ENCODE measurements around the gene KNSTRN. TPM values are rescaled to one million over a fixed set of nuclear protein-coding genes. Genes with fewer than 3 reads are reported as not detected.

The KNSTRN gene, protein sequence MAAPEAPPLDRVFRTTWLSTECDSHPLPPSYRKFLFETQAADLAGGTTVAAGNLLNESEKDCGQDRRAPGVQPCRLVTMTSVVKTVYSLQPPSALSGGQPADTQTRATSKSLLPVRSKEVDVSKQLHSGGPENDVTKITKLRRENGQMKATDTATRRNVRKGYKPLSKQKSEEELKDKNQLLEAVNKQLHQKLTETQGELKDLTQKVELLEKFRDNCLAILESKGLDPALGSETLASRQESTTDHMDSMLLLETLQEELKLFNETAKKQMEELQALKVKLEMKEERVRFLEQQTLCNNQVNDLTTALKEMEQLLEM
- total RNA-seq: 65.1 and 89.1 TPM in 2 replicates

DNA sequence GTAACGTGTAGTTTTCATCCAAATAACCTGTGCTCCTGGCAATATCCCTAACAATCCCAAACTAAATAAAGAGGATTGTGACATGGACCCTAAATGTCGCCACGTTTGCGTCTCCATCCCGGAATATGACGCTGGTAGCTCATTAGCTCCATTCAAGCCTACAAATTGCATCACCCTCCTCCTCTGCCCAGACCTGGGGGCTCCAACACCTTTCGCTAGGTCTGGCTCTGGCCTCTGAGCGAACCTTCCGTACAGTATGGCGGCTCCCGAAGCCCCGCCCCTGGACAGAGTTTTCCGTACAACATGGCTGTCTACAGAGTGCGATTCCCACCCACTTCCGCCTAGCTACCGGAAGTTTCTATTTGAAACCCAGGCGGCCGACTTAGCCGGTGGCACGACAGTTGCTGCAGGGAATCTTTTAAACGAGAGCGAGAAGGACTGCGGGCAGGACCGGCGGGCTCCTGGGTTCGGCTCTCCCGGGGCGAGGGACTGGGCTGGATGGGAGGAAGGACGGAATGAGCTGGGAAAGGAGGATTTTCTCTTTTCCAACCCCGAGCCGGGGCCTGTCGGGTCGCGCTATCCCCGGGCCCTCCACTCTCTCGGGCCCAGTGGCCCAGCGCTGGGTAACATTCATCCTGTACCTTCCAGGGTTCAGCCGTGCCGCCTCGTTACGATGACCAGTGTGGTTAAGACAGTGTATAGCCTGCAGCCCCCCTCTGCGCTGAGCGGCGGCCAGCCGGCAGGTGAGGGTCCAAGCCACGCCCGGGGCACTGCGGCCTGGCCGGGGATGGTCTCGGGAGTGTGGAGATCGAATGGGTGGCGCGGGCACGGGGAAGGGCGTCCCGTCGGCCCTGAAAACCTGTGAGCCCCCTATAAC is at the start of gene KNSTRN:
Gene KNSTRN, plus strand, starts transcription at position 142 of the 877 bp plus-strand sequence. Its CDS starts 115 bp downstream, at position 257.

DNA sequence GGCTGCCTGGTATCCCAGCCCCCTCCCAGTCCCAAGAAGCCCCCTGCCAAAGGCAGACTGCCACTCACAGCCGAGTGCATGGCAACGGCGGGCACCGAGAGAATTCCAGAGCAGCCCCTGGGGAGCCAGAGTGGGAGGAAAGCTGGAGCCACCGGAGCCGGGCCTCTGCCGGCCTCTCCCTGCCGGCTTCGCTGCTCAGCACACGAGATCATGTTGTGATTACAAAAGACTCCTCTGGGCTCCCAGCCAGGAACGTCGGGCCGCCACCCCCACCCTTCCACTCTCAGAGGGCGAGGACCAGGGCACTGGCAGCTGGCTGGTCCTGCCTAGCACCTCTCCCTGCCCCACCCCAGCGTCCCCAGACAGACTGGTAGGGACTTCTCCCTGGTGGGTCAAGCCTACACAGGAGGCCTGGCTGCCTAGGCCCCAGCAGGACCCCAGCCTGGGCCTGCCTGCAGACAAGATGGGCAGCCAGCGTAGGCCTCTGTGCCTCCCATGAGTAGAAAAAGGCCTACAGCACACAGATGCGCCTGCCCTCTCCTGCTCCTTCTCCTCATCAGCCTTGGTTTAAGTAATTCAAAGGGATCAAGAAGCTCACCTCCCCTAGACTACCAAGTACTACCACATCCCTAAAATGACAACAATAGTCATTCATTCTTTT is 41.7 kb upstream of the KNSTRN start, which contains the start of gene CCDC9B:
Gene CCDC9B, minus strand, starts transcription at position 200 of the 661 bp plus-strand sequence. Its CDS starts 120 bp downstream, at position 80.

DNA sequence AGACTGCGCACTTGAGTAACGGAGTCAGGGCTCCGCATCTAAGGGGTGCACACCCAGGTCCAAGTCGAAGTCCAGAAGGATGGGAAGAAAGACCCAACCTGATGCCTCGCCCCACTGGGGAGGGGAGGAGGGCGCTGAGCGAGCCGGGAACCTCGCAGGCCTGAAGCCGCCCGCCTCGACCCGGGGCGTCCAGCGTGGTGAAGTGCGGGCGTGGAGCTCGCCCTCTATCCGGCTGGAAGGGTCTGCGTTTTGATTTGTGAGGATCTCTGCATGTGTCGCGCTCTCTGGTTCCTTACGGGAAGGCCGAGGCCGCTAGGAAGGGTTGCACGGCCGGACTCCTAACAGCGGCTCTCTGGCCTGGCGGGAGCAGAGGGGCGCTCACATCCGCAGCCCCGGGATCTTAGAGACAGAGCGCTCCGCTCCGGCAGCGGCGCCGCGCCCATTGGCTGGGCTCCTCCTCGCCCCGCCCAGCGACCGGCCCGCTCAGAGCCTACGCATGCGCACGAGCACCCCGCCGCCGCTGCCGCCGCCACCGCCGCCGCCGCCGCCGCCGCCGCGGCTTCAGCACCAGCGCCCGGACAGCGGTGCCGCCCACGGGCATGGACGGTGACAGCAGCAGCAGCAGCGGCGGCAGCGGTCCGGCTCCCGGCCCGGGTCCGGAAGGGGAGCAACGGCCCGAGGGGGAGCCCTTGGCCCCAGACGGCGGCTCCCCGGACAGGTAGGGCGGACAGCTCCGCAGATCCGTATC is 24.6 kb upstream of the KNSTRN start, which contains the start of gene DISP2:
Gene DISP2, plus strand, starts transcription at position 497 of the 748 bp plus-strand sequence. Its CDS starts 103 bp downstream, at position 600.

DNA sequence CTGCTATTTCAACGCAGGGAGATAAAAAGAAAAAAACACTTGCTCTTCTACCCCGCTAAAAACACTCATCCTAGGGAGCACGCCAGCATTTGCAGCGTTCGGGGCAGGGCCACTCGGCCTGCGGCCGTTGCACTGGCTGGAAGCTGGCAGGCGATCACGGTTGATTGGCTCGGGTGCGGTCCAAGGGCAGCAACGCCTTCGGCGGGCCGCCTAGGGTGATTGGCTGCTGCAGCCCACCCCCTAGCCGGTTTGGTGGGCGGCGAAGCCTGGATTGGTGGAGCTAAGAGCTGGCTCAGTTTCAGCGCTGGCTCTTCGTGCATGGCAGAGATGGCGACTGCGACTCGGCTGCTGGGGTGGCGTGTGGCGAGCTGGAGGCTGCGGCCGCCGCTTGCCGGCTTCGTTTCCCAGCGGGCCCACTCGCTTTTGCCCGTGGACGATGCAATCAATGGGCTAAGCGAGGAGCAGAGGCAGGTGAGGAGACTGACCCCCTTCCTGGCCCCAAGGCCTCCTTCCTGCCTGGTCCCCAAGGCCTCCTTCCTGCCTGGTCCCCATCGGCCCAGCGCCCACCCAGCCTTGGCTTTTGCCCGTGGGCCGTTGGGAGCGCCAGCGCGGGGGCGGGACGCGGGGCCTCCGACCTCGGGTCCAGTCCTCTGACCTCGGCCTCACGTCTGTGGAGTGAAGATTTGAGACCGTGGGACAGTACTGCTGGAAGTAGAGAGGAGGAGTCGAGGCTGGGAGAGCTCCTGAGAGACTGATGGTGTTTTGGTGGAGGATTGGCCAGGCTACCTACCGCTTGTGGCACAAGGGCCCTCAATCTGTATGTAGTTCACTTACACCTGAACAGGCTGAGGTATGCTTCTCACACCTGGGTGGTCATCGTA is 23.2 kb downstream of the KNSTRN start, which contains the start of gene IVD:
Gene IVD, plus strand, starts transcription at position 295 of the 881 bp plus-strand sequence. Its CDS starts 33 bp downstream, at position 328.

DNA sequence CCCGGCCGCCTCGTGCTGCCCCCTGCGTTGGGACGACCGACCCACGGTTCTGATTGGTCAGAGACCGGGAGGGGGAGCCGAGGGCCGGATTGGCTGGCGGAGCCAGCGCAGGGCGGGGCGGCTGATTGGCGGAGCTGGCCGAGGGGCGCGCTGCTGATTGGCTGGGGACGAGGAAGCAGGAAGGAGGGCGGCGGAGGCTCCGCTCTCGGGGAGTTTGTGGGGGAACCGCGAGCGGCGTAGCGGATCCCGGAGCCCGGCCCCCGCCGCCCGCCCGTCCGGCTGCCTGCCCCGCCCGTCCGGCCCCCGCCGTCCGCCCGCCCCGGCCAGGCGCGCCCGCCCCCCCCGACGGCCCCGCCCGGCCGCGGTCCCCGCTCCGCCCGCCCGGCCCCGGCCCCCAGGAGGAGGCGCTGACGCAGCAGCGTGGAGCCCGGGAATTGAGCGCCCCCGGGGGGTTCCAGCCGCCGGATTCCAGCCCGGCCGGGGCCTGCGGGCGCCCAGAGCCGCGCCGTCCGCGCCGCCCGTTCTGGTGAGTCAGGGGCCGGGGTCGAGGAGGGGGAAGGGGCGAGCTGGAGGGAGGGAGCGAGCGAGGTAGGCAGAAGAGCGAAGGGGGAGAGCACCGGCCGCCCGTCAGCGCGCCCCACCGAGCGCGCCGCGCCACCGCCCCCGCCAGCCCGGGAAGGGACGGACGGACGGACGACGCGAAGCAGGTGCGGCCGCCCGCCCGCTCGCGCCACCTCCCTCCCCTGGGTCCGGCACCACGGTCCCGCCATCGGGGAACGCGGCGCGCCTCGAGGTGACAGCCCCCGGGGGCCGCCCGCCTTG is 58.4 kb downstream of the KNSTRN start, which contains the start of gene BAHD1:
Gene BAHD1, plus strand, starts transcription at position 211 of the 822 bp plus-strand sequence. CDS start 17,512 bp downstream, outside the sequence.

Other genes with a start within 250 kb of the KNSTRN start
- 2.8 and 37.4 TPM in 2 replicates for gene BUB1B, start 221.7 kb upstream of the KNSTRN start, total RNA-seq
- 0.56 TPM in 1 of 2 replicates, not detected in the other for gene PAK6, start 143.7 kb upstream of the KNSTRN start, total RNA-seq
- not detected in 2 replicates for gene ANKRD63, start 99.7 kb upstream of the KNSTRN start, total RNA-seq
- gene PLCB2, start 74.8 kb upstream of the KNSTRN start, total RNA-seq: under 0.01 and 0.38 TPM in 2 replicates
- gene INAFM2, start 59.0 kb upstream of the KNSTRN start, total RNA-seq: 37.8 and 39.5 TPM in 2 replicates
- gene CCDC9B, start 41.8 kb upstream of the KNSTRN start, total RNA-seq: 16.9 and 18.0 TPM in 2 replicates
- gene PHGR1, start 31.7 kb upstream of the KNSTRN start, total RNA-seq: not detected in 2 replicates
- gene DISP2, start 24.5 kb upstream of the KNSTRN start, total RNA-seq: under 0.01 and 0.19 TPM in 2 replicates
- gene IVD, start 23.1 kb downstream of the KNSTRN start, total RNA-seq: 41.7 and 59.4 TPM in 2 replicates
- gene BAHD1, start 58.2 kb downstream of the KNSTRN start, total RNA-seq: 3.4 and 5.0 TPM in 2 replicates
- gene CHST14, start 88.3 kb downstream of the KNSTRN start, total RNA-seq: 7.6 and 10.9 TPM in 2 replicates
- gene CCDC32, start 182.3 kb downstream of the KNSTRN start, total RNA-seq: 21.7 and 23.7 TPM in 2 replicates
- 9.3 and 15.9 TPM in 2 replicates for gene RPUSD2, start 186.6 kb downstream of the KNSTRN start, total RNA-seq
- gene KNL1, start 211.5 kb downstream of the KNSTRN start, total RNA-seq: 2.5 and 24.7 TPM in 2 replicates

Data from regular cardiac myocyte (primary cell).